HepG2 (cell line): Measurements from ENCODE around the gene OR2L2. TPM values are rescaled to one million over a fixed set of nuclear protein-coding genes. Genes with fewer than 3 reads are reported as not detected.

ENCODE experiments used
- ATAC-seq: fragments of 200-7000 bp; cut with Tn5 transposase; 3 replicates; pipeline ENCODE4 v1.9.1; 2020; ENCODE audit warnings: mild to moderate bottlenecking, moderate library complexity
- BruUV-seq: library from RNA; stranded (reverse); fragments of 400-500 nt; replicated peaks from 2 replicates; lab custom pipeline; 2021; lab: Mats Ljungman, UMichigan
- CTCF ChIA-PET: fragments of 300-600 bp; formaldehyde crosslinking; extraction: SDS; loops from one replicate; lab custom pipeline; 2021; ENCODE audit warnings: low total read pairs, inconsistent platforms, low intra/inter-chr PET ratio; lab: Yijun Ruan, JAX
- POLR2A ChIA-PET: fragments of 350-600 bp; sonication (Branson Sonifier 250); formaldehyde crosslinking; loops from one replicate; lab custom pipeline; 2020; ENCODE audit warnings: antibody characterized with exemption, inconsistent platforms; lab: Yijun Ruan, JAX
- DNase-seq: peaks from one replicate; pipeline ENCODE4 v3.0.0-alpha.2; 2015; ENCODE audit warnings: low spot score
- FAIRE-seq: peaks from 3 replicates; lab custom pipeline; 2011; peaks lifted over from hg19 to GRCh38; lab: Jason Lieb, UNC
- H2AFZ ChIP-seq: one replicate; pipeline ENCODE4 v1.6.1; 2011; ENCODE audit warnings: low read length, inconsistent platforms
- H3K27ac ChIP-seq: fragments of 300-600 bp; 3 replicates; pipeline ENCODE4 v1.8.0; 2011; ENCODE audit warnings: mixed run types, mild to moderate bottlenecking, mixed read lengths, low read length, inconsistent platforms; ENCODE audit not compliant: insufficient read depth; ENCODE audit errors: extremely low read length
- H3K27me3 ChIP-seq, 2 experiments: fragments of 200-600 bp in 1 of 2; 2 replicates in 1 of 2; 3 replicates in 1 of 2; pipeline versions ENCODE4 v1.6.0 to v1.8.0; 2011; ENCODE audit warnings: low read length in 2 of 2, mild to moderate bottlenecking in 2 of 2, moderate library complexity in 2 of 2, inconsistent platforms in 1 of 2; ENCODE audit not compliant: insufficient read depth in 2 of 2, control insufficient read depth in 1 of 2
- H3K36me3 ChIP-seq, 2 experiments: fragments of 200-600 bp in 1 of 2; replicated peaks in 1 of 2; 2 replicates in 1 of 2; 3 replicates in 1 of 2; pipeline versions ENCODE4 v1.5.1 to v1.8.0; 2011; ENCODE audit warnings: low read length in 2 of 2, inconsistent platforms in 1 of 2; ENCODE audit not compliant: insufficient read depth in 2 of 2, control insufficient read depth in 1 of 2
- H3K4me1 ChIP-seq: 2 replicates; pipeline ENCODE4 v1.5.1; 2012; ENCODE audit warnings: low read length, inconsistent platforms; ENCODE audit not compliant: insufficient read depth
- H3K4me2 ChIP-seq: 2 replicates; pipeline ENCODE4 v1.6.0; 2011; ENCODE audit warnings: low read depth, low read length, inconsistent platforms
- H3K4me3 ChIP-seq, 3 experiments: fragments of 200-600 bp in 1 of 3; sonication (generic), shearing (Covaris generic) in 1 of 3; replicated peaks in 1 of 3; 2 replicates each; pipeline ENCODE4 v1.5.1; 2011 to 2016; ENCODE audit warnings: low read length in 3 of 3, inconsistent platforms in 2 of 3, low read depth in 2 of 3, mild to moderate bottlenecking in 2 of 3, control low read depth in 1 of 3, mixed read lengths in 1 of 3; ENCODE audit not compliant: insufficient read depth in 1 of 3
- H3K79me2 ChIP-seq: one replicate; pipeline ENCODE4 v1.6.1; 2011; ENCODE audit warnings: low read length, inconsistent platforms; ENCODE audit not compliant: insufficient read depth
- H3K9ac ChIP-seq: 2 replicates; pipeline ENCODE4 v1.6.0; 2011; ENCODE audit warnings: mild to moderate bottlenecking, low read depth, low read length, inconsistent platforms; ENCODE audit not compliant: insufficient read depth
- H3K9me3 ChIP-seq: 2 replicates; pipeline ENCODE4 v1.5.1; 2012; ENCODE audit warnings: mild to moderate bottlenecking, low read length
- H4K20me1 ChIP-seq: 2 replicates; pipeline ENCODE4 v1.6.0; 2011; ENCODE audit warnings: inconsistent platforms, mild to moderate bottlenecking, low read length, moderate library complexity; ENCODE audit not compliant: insufficient read depth
- ADNP ChIP-seq: sonication (generic); formaldehyde crosslinking; IDR thresholded peaks from 2 replicates; pipeline ENCODE4 v1.4.0; 2020; ENCODE audit warnings: missing genetic modification reagents
- IRX3 ChIP-seq: sonication (generic); formaldehyde crosslinking; IDR thresholded peaks from 2 replicates; pipeline ENCODE4 v1.8.1; 2023; ENCODE audit warnings: mild to moderate bottlenecking, low read depth, missing genetic modification reagents, borderline replicate concordance
- RFX5 ChIP-seq: IDR thresholded peaks from 2 replicates; pipeline ENCODE4 v1.6.1; 2011; ENCODE audit warnings: low read depth, low read length, improper control_type of control experiment
- SAFB2 ChIP-seq: sonication (generic); formaldehyde crosslinking; IDR thresholded peaks from 2 replicates; pipeline ENCODE4 v1.5.1; 2020; ENCODE audit warnings: missing genetic modification reagents, low read depth, mild to moderate bottlenecking, borderline replicate concordance
- SOX6 ChIP-seq, 2 experiments: fragments of 450-650 bp in 1 of 2; sonication (generic) in 1 of 2; formaldehyde crosslinking in 1 of 2; IDR thresholded peaks; 2 replicates each; pipeline versions ENCODE4 v1.4.0 to v1.6.1; 2017 to 2020; ENCODE audit warnings: antibody characterized with exemption in 1 of 2, mild to moderate bottlenecking in 1 of 2, missing genetic modification reagents in 1 of 2
- ZMYM3 ChIP-seq: sonication (generic); formaldehyde crosslinking; IDR thresholded peaks from 2 replicates; pipeline ENCODE4 v1.5.1; 2020; ENCODE audit warnings: mild to moderate bottlenecking, missing genetic modification reagents
- ZNF543 ChIP-seq: sonication (generic); formaldehyde crosslinking; IDR thresholded peaks from 2 replicates; pipeline ENCODE4 v1.4.0; 2020; ENCODE audit warnings: mild to moderate bottlenecking, missing genetic modification reagents
- ZNF572 ChIP-seq: sonication (generic); formaldehyde crosslinking; IDR thresholded peaks from 2 replicates; pipeline ENCODE4 v1.5.1; 2020; ENCODE audit warnings: mild to moderate bottlenecking, missing genetic modification reagents
- ZNF703 ChIP-seq: sonication (generic); formaldehyde crosslinking; IDR thresholded peaks from 2 replicates; pipeline ENCODE4 v1.5.1; 2020; ENCODE audit warnings: missing genetic modification reagents, mild to moderate bottlenecking, moderate library complexity, borderline replicate concordance
- ZSCAN12 ChIP-seq: sonication (generic); formaldehyde crosslinking; IDR thresholded peaks from 2 replicates; pipeline ENCODE4 v1.9.0; 2021; ENCODE audit warnings: mild to moderate bottlenecking, missing genetic modification reagents
- ZSCAN22 ChIP-seq: sonication (generic); formaldehyde crosslinking; IDR thresholded peaks from 2 replicates; pipeline ENCODE4 v1.4.0; 2020; ENCODE audit warnings: mild to moderate bottlenecking, missing genetic modification reagents
- WGBS: methylation state at CpG from one replicate; pipeline ENCODE4 v1.1.6; 2017; ENCODE audit warnings: low lambda C conversion rate; 5-methylcytosine and 5-hydroxymethylcytosine counted together
- in situ Hi-C: cut with HindIII; loops from 2 replicates; pipeline ENCODE4 v1.10.0; 2017; ENCODE audit warnings: low pct_unique_long_range_greater_than_20kb; ENCODE audit not compliant: extremely low pct_ligation_motif_present
- intact Hi-C: fragments of 100-400 bp; cut with micrococcal nuclease; formaldehyde crosslinking; loops from one replicate; pipeline ENCODE4 v1.10.0; 2022; ENCODE audit not compliant: unreplicated experiment
- polyA plus RNA-seq, 8 experiments: library from polyadenylated mRNA; depleted of rRNA in 3 of 8; stranded (reverse) in 7 of 8; unstranded in 1 of 8; fragments of >200 nt; fragmentation: Illumina TruSeq in 4 of 8; extraction: Trizol in 4 of 8; gene quantifications; 2 replicates each; pipeline versions ENCODE4 v1.2.1 to v1.2.3, GENCODE V29; 2011 to 2016; ENCODE audit warnings: low read depth in 4 of 8, missing spikeins in 1 of 8, mixed read lengths in 1 of 8; ENCODE audit not compliant: insufficient read depth in 1 of 8
- total RNA-seq, 5 experiments: library from RNA; depleted of rRNA; stranded (reverse); fragments of >200 nt; fragmentation: Illumina TruSeq; extraction: Trizol; gene quantifications; 2 replicates each; pipeline ENCODE4 v1.2.3, GENCODE V29; 2016; ENCODE audit warnings: low read depth in 1 of 5
- TF ChIP-seq, protein P1 (sequence below): sonication (generic); formaldehyde crosslinking; IDR thresholded peaks from 2 replicates; pipeline ENCODE4 v1.8.0; 2022; ENCODE audit warnings: mild to moderate bottlenecking, missing genetic modification reagents, borderline replicate concordance

OR2L2 gene
- total and polyA plus RNA-seq, 2 of the 13 experiments (the other 11 are each of a cell fraction or from before 2014, with no cell fraction given): not detected

DNA sequence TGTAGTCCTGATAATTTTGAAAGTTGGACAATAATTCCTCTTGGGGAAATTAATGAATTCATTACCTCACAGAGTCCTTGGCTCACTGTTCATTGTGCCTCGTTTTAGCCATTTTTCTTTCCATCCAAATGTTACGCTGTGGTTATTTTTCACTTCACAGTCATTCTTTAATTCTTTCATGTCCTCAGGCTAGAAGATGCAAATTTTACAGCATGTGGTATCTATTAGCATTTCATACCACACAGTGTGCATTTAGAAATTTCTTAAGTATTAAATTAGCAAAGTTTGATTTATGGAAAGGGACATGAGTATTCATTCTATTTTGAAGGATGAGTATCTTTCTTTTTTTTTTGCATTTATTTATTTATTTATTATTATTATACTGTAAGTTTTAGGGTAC is 35.2 kb downstream of the OR2L2 start:
- TF ChIP-seq SOX6 (IDR thresholded peaks at IDR 0.05) (no peak), SOX6 (CRISPR knock-in tag; IDR thresholded peaks at IDR 0.05) (no peak), ADNP (CRISPR knock-in tag) (no peak), IRX3 (CRISPR knock-in tag) (no peak), ZNF703 (CRISPR knock-in tag) (no peak), RFX5 (no peak), SAFB2 (CRISPR knock-in tag) (no peak), ZMYM3 (no peak), ZSCAN22 (no peak), ZNF572 (no peak), ZNF543 (CRISPR knock-in tag) (no peak), ZSCAN12 (no peak)
- TF ChIP-seq, protein P1, sequence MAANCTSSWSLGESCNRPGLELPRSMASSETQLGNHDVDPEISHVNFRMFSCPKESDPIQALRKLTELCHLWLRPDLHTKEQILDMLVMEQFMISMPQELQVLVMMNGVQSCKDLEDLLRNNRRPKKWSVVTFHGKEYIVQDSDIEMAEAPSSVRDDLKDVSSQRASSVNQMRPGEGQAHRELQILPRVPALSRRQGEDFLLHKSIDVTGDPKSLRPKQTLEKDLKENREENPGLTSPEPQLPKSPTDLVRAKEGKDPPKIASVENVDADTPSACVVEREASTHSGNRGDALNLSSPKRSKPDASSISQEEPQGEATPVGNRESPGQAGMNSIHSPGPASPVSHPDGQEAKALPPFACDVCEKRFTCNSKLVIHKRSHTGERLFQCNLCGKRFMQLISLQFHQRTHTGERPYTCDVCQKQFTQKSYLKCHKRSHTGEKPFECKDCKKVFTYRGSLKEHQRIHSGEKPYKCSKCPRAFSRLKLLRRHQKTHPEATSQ (CRISPR knock-in tag): no peak
- intact Hi-C loops: no loop called here
- H4K20me1 ChIP-seq: no peaks in the 10 kb centered on the region
- ChIA-PET POLR2A (no interaction called here), CTCF (no interaction called here)
- no peaks in the 10 kb centered on the region for H3K27me3 ChIP-seq
- FAIRE-seq (no peak), DNase-seq (no peak), ATAC-seq (no peak)
- peaks cover 58% of the 10 kb centered on the region for H3K9me3 ChIP-seq
- no peak overlapping the region for H3K27ac ChIP-seq
- in situ Hi-C loops: no loop called here
- WGBS: 20% methylated on average over 2 of the region's 2 CpGs
- H3K79me2 ChIP-seq: no peaks in the 10 kb centered on the region
- H3K4me3 ChIP-seq: no peak overlapping the region
- H2AFZ ChIP-seq: no peak overlapping the region
- no peaks in the 10 kb centered on the region for H3K36me3 ChIP-seq
- H3K9ac ChIP-seq: no peak overlapping the region
- BruUV-seq: no TSS peak
- no peak overlapping the region for H3K4me2 ChIP-seq
- H3K4me1 ChIP-seq: no peaks in the 10 kb centered on the region
